HCT116 (cell line): Measurements from ENCODE around the gene GABPB1. TPM values are rescaled to one million over a fixed set of nuclear protein-coding genes. Genes with fewer than 3 reads are reported as not detected.

Experiments used
- ATAC-seq: fragments of 200-7000 bp; cut with Tn5 transposase; 2 replicates; pipeline ENCODE4 v1.9.1; 2020; ENCODE audit warnings: mild to moderate bottlenecking, moderate library complexity
- BruUV-seq: library from RNA; stranded (reverse); fragments of 400-500 nt; replicated peaks from 2 replicates; lab custom pipeline; 2021; lab: Mats Ljungman, UMichigan
- CTCF ChIA-PET: fragments of 300-600 bp; sonication (Branson Sonifier 250); formaldehyde crosslinking; loops from one replicate; lab custom pipeline; 2021; ENCODE audit warnings: antibody characterized with exemption; lab: Charles Lee
- POLR2A ChIA-PET: fragments of 300-600, 350-600 bp; sonication (Branson Sonifier 250); formaldehyde crosslinking; loops from one replicate; lab custom pipeline; 2021; ENCODE audit warnings: antibody characterized with exemption; lab: Charles Lee
- RAD21 ChIA-PET, 2 experiments: fragments of 300-600 bp; sonication (Branson Sonifier 250); formaldehyde crosslinking; loops; one replicate each; lab custom pipeline; 2023; ENCODE audit warnings: low total read pairs in 2 of 2; ENCODE audit not compliant: uncharacterized antibody in 2 of 2, unreplicated experiment in 2 of 2, low non-redundant PET in 1 of 2; lab: Charles Lee
- DNase-seq: peaks from one replicate; pipeline ENCODE4 v3.0.0-alpha.2; 2010; ENCODE audit warnings: low read depth, low spot score
- H2AFZ ChIP-seq: fragments of 200-600 bp; shearing (Covaris generic), sonication (generic); 2 replicates; pipeline ENCODE4 v1.6.1; 2017; ENCODE audit warnings: low read depth, mixed run types, mixed read lengths, antibody characterized with exemption, low read length; ENCODE audit not compliant: poor library complexity, severe bottlenecking
- H3K27ac ChIP-seq: 2 replicates; pipeline ENCODE4 v1.5.1; 2012; ENCODE audit warnings: low read depth, low read length
- H3K27me3 ChIP-seq: fragments of 200-600 bp; sonication (generic); 2 replicates; pipeline ENCODE4 v1.6.1; 2016; ENCODE audit warnings: mixed run types, low read length, mixed read lengths; ENCODE audit not compliant: insufficient read depth
- H3K36me3 ChIP-seq, 2 experiments: fragments of 200-500 bp in 1 of 2; fragments of 200-600 bp in 1 of 2; sonication (Bioruptor generic) in 1 of 2; sonication (generic) in 1 of 2; 2 replicates each; pipeline versions ENCODE4 v1.5.1 to v1.6.1; 2014 to 2016; ENCODE audit warnings: low read length in 2 of 2, inconsistent platforms in 1 of 2, mixed read lengths in 1 of 2, mixed run types in 1 of 2; ENCODE audit not compliant: insufficient read depth in 2 of 2, control insufficient read depth in 1 of 2
- H3K4me1 ChIP-seq, 2 experiments: fragments of 200-600 bp in 1 of 2; sonication (generic) in 1 of 2; 2 replicates each; pipeline versions ENCODE4 v1.5.1 to v1.6.1; 2012 to 2017; ENCODE audit warnings: low read length in 2 of 2, inconsistent platforms in 1 of 2, mild to moderate bottlenecking in 1 of 2, mixed read lengths in 1 of 2, mixed run types in 1 of 2, moderate library complexity in 1 of 2; ENCODE audit not compliant: insufficient read depth in 2 of 2, control insufficient read depth in 1 of 2
- H3K4me2 ChIP-seq: fragments of 200-600 bp; sonication (generic); 2 replicates; pipeline ENCODE4 v1.6.1; 2017; ENCODE audit warnings: mixed run types, low read length, mixed read lengths
- H3K4me3 ChIP-seq, 2 experiments: fragments of 200-600 bp in 1 of 2; sonication (generic) in 1 of 2; replicated peaks in 1 of 2; 2 replicates each; pipeline ENCODE4 v1.5.1; 2011 to 2016; ENCODE audit warnings: low read length in 2 of 2, control low read depth in 1 of 2, low read depth in 1 of 2, mild to moderate bottlenecking in 1 of 2, mixed read lengths in 1 of 2, mixed run types in 1 of 2
- H3K79me2 ChIP-seq: fragments of 200-600 bp; sonication (generic); 2 replicates; pipeline ENCODE4 v1.6.1; 2017; ENCODE audit warnings: mild to moderate bottlenecking, mixed run types, low read length, moderate library complexity, mixed read lengths; ENCODE audit not compliant: insufficient read depth
- H3K9ac ChIP-seq: fragments of 200-600 bp; sonication (generic); 2 replicates; pipeline ENCODE4 v1.6.1; 2016; ENCODE audit warnings: low read length, mixed read lengths
- H3K9me2 ChIP-seq: fragments of 200-600 bp; sonication (generic), shearing (Covaris generic); 2 replicates; pipeline ENCODE4 v1.6.1; 2017; ENCODE audit warnings: mixed run types, mild to moderate bottlenecking, moderate library complexity; ENCODE audit not compliant: insufficient read depth
- H3K9me3 ChIP-seq, 2 experiments: fragments of 200-500 bp in 1 of 2; fragments of 200-600 bp in 1 of 2; sonication (Bioruptor generic) in 1 of 2; sonication (generic) in 1 of 2; 2 replicates each; pipeline ENCODE4 v1.6.1; 2014 to 2017; ENCODE audit warnings: low read length in 2 of 2, mixed read lengths in 2 of 2, inconsistent platforms in 1 of 2, low read depth in 1 of 2, mild to moderate bottlenecking in 1 of 2, mixed run types in 1 of 2, moderate library complexity in 1 of 2; ENCODE audit not compliant: control insufficient read depth in 1 of 2, insufficient read depth in 1 of 2
- H4K20me1 ChIP-seq: fragments of 200-600 bp; sonication (generic), shearing (Covaris generic); 2 replicates; pipeline ENCODE4 v1.6.1; 2017; ENCODE audit warnings: mixed run types, mild to moderate bottlenecking, moderate library complexity; ENCODE audit not compliant: insufficient read depth
- ELF1 ChIP-seq: IDR thresholded peaks from 2 replicates; pipeline ENCODE4 v1.6.1; 2012; ENCODE audit warnings: low read depth, borderline replicate concordance
- EZH2 ChIP-seq: fragments of 200-600 bp; sonication (generic); IDR thresholded peaks from 2 replicates; pipeline ENCODE4 v1.6.1; 2017; ENCODE audit warnings: antibody characterized with exemption, mixed run types
- EZH2phosphoT487 ChIP-seq: fragments of 200-600 bp; IDR thresholded peaks from 2 replicates; pipeline ENCODE4 v1.6.1; 2018; ENCODE audit warnings: antibody characterized with exemption, borderline replicate concordance
- FOSL1 ChIP-seq: IDR thresholded peaks from 2 replicates; pipeline ENCODE4 v1.6.1; 2012; ENCODE audit warnings: low read depth
- JUND ChIP-seq: IDR thresholded peaks from 2 replicates; pipeline ENCODE4 v1.6.1; 2012
- RAD21 ChIP-seq: IDR thresholded peaks from 2 replicates; pipeline ENCODE4 v1.6.1; 2012; ENCODE audit warnings: low read depth, mild to moderate bottlenecking
- REST ChIP-seq: IDR thresholded peaks from 2 replicates; pipeline ENCODE4 v1.6.1; 2012; ENCODE audit warnings: low read depth
- SIN3A ChIP-seq: IDR thresholded peaks from 2 replicates; pipeline ENCODE4 v1.6.1; 2012; ENCODE audit warnings: low read depth
- SP1 ChIP-seq: IDR thresholded peaks from 2 replicates; pipeline ENCODE4 v1.6.1; 2012; ENCODE audit warnings: low read depth
- SRF ChIP-seq: IDR thresholded peaks from 2 replicates; pipeline ENCODE4 v1.6.1; 2012; ENCODE audit warnings: low read depth
- YY1 ChIP-seq: IDR thresholded peaks from 2 replicates; pipeline ENCODE4 v1.6.1; 2011; ENCODE audit warnings: low read length, low read depth, moderate library complexity, mild to moderate bottlenecking; ENCODE audit not compliant: insufficient replicate concordance; ENCODE audit errors: extremely low read depth
- intact Hi-C: fragments of 100-400 bp; cut with micrococcal nuclease; formaldehyde crosslinking; loops from 2 replicates; pipeline ENCODE4 v1.10.0; 2022
- total RNA-seq: library from RNA; stranded (reverse); gene quantifications from one replicate; pipeline ENCODE4 v1.2.1, GENCODE V29; 2021; ENCODE audit not compliant: unreplicated experiment

Gene GABPB1
- total RNA-seq, 1 experiment from 2014 or later = 20.1 TPM

GRCh38 chr15:50345298-50345697 is 9.7 kb downstream of the GABPB1 start:
- Histone ChIP-seq H3K27me3 (no peaks in the 10 kb centered on the region), H3K4me3 (no peak overlapping the region), H3K4me1 (no peaks in the 10 kb centered on the region), H3K36me3 (no peaks in the 10 kb centered on the region), H2AFZ (no peak overlapping the region), H3K79me2 (peaks cover 59% of the 10 kb centered on the region), H3K27ac (no peak overlapping the region), H3K9ac (no peak overlapping the region), H3K9me3 (no peaks in the 10 kb centered on the region), H4K20me1 (no peaks in the 10 kb centered on the region), H3K4me2 (no peak overlapping the region), H3K9me2 (no peaks in the 10 kb centered on the region)
- TF ChIP-seq SRF (no peak), EZH2phosphoT487 (no peak), REST (no peak), EZH2 (no peak), SP1 (no peak), ELF1 (no peak), FOSL1 (no peak), YY1 (no peak), JUND (no peak), RAD21 (no peak), SIN3A (no peak)
- BruUV-seq = no TSS peak
- CTCF ChIA-PET = no interaction called here
- intact Hi-C loops = loop anchor here (10.0 kb wide), 1 partner anchor 60 kb away; no protein-coding TSS in a partner anchor
- RAD21 ChIA-PET = no interaction called here
- no peak for ATAC-seq
- DNase-seq = no peak
- POLR2A ChIA-PET = interaction anchor here (0.7 to 1.9 kb wide), 2 partner anchors 10 to 78 kb away, joined by 4 to 7 read pairs; partner anchors contain the start of gene GABPB1
